ENCODE measurements around the gene GNAI1.
A peak's percentile ranks its signal among the peaks of the same experiment; 100 is the strongest.
"Not testable (repeated sequence)": the region's sequence is repeated elsewhere in the genome, so short reads cannot be mapped to it uniquely, and the experiment has no call there.

GNAI1 gene

GRCh38 chr7:80133361-80134114, 1.1 kb upstream of the GNAI1 start:
- peak; percentile 39 for DNase-seq

GRCh38 chr7:80134115-80134535, 506 bp upstream of the GNAI1 start:
- peak; percentile 47 for DNase-seq

- DNase-seq: peak; percentile 82
Measured at GRCh38 chr7:80135309-80136104, 876 bp downstream of the GNAI1 start.

GRCh38 chr7:80136261-80137055, 1.8 kb downstream of the GNAI1 start:
- DNase-seq: peak; percentile 32

GRCh38 chr7:80137410-80137809, 2.8 kb downstream of the GNAI1 start:
- no peak for DNase-seq

GRCh38 chr7:80139236-80139635, 4.6 kb downstream of the GNAI1 start:
- peak; percentile 30 for DNase-seq

GRCh38 chr7:80140388-80140787, 5.8 kb downstream of the GNAI1 start:
- DNase-seq: no peak

GRCh38 chr7:80141376-80141775, 6.7 kb downstream of the GNAI1 start:
- no peak for DNase-seq

GRCh38 chr7:80142853-80143580, 8.4 kb downstream of the GNAI1 start:
- no peak for DNase-seq

GRCh38 chr7:80145780-80146422, 11.3 kb downstream of the GNAI1 start:
- DNase-seq: no peak

- no peak for DNase-seq
Measured at GRCh38 chr7:80146545-80147182, 12.0 kb downstream of the GNAI1 start.

- DNase-seq: no peak
Measured at GRCh38 chr7:80147543-80148391, 13.1 kb downstream of the GNAI1 start.

- DNase-seq: no peak
Measured at GRCh38 chr7:80150611-80151273, 16.1 kb downstream of the GNAI1 start.

- DNase-seq: no peak
Measured at GRCh38 chr7:80151274-80151665, 16.6 kb downstream of the GNAI1 start.

GRCh38 chr7:80153446-80153845, 18.8 kb downstream of the GNAI1 start:
- DNase-seq: no peak

- no peak for DNase-seq
Measured at GRCh38 chr7:80154656-80155333, 20.2 kb downstream of the GNAI1 start.

- no peak for DNase-seq
Measured at GRCh38 chr7:80155374-80155773, 20.7 kb downstream of the GNAI1 start.

GRCh38 chr7:80157770-80158169, 23.1 kb downstream of the GNAI1 start:
- not testable (repeated sequence) for DNase-seq

GRCh38 chr7:80159802-80160201, 25.2 kb downstream of the GNAI1 start:
- DNase-seq: no peak
